SK-N-MC (cell line): Measurements from ENCODE around the gene ARL6IP4.
A peak's percentile ranks its signal among the peaks of the same experiment; 100 is the strongest.

Source experiments
- DNase-seq: peaks from one replicate; pipeline ENCODE4 v3.0.0-alpha.2; 2011; ENCODE audit warnings: low read depth, low spot score
- H3K27ac ChIP-seq: fragments of 200-600 bp; sonication (generic); 2 replicates; pipeline ENCODE4 v1.5.1; 2016; ENCODE audit warnings: mixed run types
- H3K36me3 ChIP-seq: fragments of 200-600 bp; sonication (generic); 2 replicates; pipeline ENCODE4 v1.6.1; 2017; ENCODE audit warnings: antibody characterized with exemption, low read length, mixed read lengths; ENCODE audit not compliant: insufficient read depth
- H3K4me3 ChIP-seq: fragments of 200-600 bp; sonication (generic); 2 replicates; pipeline ENCODE4 v1.5.1; 2016
- H3K9ac ChIP-seq: fragments of 200-600 bp; sonication (generic); 2 replicates; pipeline ENCODE4 v1.8.0; 2017; ENCODE audit warnings: mixed run types, mixed read lengths; ENCODE audit not compliant: insufficient read length
- H3K9me3 ChIP-seq: fragments of 200-600 bp; sonication (generic); 2 replicates; pipeline ENCODE4 v1.6.1; 2017; ENCODE audit warnings: low read depth, mild to moderate bottlenecking, antibody characterized with exemption, low read length, moderate library complexity, mixed read lengths
- EZH2 ChIP-seq: fragments of 200-600 bp; sonication (generic); IDR thresholded peaks from one replicate; pipeline ENCODE4 v1.6.1; 2017; ENCODE audit warnings: antibody characterized with exemption
- FOXP2 ChIP-seq: optimal IDR thresholded peaks from 2 replicates; pipeline ENCODE3; 2011; ENCODE audit warnings: mild to moderate bottlenecking, moderate library complexity; ENCODE audit not compliant: insufficient read depth; ENCODE audit errors: extremely low read length, control extremely low read depth
- POLR2AphosphoS5 ChIP-seq: IDR thresholded peaks from 2 replicates; pipeline ENCODE4 v1.6.1; 2012; ENCODE audit warnings: mild to moderate bottlenecking, low read depth, low read length, borderline replicate concordance

ARL6IP4 gene

DNA sequence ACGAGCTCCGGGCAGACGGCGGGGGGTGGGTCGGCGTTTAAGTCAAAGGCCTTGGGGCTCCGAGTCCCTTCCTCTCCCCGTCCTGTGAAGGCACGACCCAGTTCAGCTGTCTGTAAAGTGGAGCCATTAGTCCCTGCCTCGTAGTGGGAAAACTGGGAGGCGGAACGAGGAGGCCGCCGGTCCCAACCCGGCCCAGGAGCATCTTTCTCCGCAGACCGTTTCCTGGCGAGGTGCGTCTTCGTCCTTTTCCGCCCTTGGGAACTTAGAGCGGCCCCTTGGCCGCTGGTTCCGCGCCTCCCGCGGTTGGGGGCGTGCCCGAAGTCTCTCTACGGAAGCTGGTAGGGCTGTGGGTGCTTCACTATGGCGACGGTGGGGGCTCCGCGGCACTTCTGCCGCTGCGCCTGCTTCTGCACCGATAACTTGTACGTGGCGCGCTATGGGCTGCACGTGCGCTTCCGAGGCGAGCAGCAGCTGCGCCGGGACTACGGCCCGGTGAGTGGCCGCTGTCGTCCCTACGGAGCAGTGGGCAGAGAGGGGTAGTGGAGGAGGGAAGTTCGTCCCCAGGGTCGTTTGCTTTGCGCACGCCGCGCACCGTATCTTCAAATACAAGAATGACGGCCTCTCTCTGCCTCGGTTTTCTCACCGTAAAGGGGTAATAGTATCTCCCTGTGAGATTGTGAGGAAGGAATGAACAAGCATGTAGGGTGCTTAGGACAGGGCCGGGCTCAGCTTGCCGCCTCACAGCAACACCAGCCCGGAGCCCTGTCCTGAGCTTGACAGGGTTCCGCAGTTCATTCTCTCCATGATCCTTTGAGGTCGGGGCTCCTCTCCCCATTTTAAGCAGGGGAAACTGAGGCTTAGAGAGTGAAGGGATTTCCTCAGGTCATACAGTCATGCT is 5.3 kb upstream of the ARL6IP4 start, which contains the start of gene OGFOD2:
Gene OGFOD2 (plus strand): TSS at position 353 of the 898 bp plus-strand sequence. CDS start 8 bp downstream, at position 361.
- Histone ChIP-seq H3K4me3 (peak within 1 kb of the TSS; percentile 96), H3K27ac (peak within 1 kb of the TSS; percentile 97), H3K9me3 (no peaks in the 10 kb centered on the region), H3K36me3 (no peaks in the 10 kb centered on the region), H3K9ac (peak within 1 kb of the TSS; percentile 99)
- peak; percentile 56 for DNase-seq
- peak; percentile 74; the same call in 1 of the 2 replicates for TF ChIP-seq POLR2AphosphoS5
- TF ChIP-seq FOXP2, result no peak

DNA sequence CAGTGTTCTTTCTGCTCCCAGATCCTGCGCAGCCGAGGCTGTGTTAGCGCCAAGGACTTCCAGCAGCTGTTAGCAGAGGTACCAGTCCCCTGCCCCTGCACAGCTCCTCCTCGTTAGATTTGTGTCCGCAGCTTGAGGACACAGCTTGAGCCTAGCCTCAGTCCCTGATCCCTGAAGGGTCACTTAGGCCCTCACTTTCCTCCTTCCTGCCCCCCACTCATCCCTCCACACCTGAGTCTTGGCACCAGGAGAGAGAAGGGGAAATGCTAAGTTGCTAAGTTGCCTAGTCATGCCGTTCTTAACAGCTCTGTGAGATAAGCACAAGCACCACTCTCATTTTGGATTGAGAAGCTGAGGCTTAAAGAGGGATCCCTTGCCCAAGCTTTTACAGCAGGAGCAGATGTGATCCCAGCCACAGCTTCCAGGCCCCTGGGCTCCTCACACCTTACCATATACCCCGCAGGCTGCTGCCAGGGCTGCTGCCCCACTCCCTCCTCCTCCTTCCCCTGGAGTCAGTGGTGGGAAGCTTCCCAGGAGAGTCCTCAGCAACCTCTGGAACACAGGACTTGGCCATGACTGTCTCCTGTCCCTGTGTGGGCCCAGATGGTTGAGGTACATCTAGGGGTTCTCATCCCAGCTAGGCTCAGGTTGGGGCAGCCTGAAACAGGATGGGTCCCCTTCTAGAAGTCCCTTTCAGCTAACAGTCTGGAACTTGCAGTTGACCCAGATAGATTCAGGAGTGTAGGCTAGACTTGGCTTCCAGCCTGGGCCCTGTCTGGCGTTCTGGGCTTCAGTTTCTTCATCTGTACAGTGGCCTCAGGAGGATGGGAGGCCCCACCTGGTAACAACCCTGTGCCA is 4.5 kb upstream of the ARL6IP4 start:
- H3K9ac ChIP-seq, result peak overlapping the region; percentile 99
- TF ChIP-seq EZH2 (no peak), FOXP2 (no peak), POLR2AphosphoS5 (0 out of 2 replicates have a peak, but pooled peaks have one; percentile 19)
- no peaks in the 10 kb centered on the region for H3K9me3 ChIP-seq
- H3K27ac ChIP-seq, result no peak overlapping the region
- H3K36me3 ChIP-seq, result no peaks in the 10 kb centered on the region
- DNase-seq, result no peak
- H3K4me3 ChIP-seq, result peak overlapping the region; percentile 96

DNA sequence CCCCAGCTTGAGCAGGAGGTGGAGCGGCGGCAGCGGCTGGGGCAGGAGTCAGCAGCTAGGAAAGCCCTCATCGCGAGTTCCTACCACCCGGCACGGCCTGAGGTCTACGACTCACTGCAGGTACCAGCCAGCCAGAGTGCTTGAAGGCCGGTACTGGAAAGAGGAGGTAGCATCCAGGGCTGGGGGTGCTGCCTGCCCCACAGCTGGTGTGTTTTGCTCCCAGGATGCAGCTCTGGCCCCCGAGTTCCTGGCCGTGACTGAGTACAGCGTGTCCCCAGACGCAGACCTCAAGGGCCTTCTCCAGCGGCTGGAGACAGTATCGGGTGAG is 3.9 kb upstream of the ARL6IP4 start:
- Histone ChIP-seq H3K9ac (no peak overlapping the region), H3K27ac (no peak overlapping the region), H3K9me3 (no peaks in the 10 kb centered on the region), H3K4me3 (no peak overlapping the region), H3K36me3 (no peaks in the 10 kb centered on the region)
- TF ChIP-seq FOXP2 (no peak), POLR2AphosphoS5 (no peak), EZH2 (no peak)
- DNase-seq, result no peak

DNA sequence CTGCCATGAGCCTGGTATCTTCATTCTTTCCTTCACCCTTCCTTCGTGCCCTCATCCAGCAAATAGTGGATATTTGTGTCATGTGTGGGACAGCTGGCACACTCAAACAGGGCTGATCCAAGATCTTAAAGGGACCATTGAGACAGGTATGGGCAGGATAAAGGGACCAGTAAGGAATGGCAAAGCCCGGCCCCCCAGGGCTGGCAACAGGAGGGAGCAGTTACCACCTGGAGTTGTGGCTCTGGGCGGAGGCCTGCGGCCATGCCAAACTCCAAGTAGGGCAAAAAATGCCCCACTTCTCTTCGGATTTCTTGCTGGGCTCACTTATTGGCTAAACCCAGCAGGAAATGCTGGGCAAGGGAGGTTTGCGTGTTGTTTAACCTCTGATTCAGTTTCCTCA is 3.3 kb upstream of the ARL6IP4 start:
- Histone ChIP-seq H3K36me3 (no peaks in the 10 kb centered on the region; the same call in 1 of the 2 replicates), H3K27ac (no peak overlapping the region), H3K4me3 (no peak overlapping the region), H3K9me3 (no peaks in the 10 kb centered on the region), H3K9ac (no peak overlapping the region)
- no peak for DNase-seq
- TF ChIP-seq EZH2 (no peak), FOXP2 (no peak), POLR2AphosphoS5 (no peak)

DNA sequence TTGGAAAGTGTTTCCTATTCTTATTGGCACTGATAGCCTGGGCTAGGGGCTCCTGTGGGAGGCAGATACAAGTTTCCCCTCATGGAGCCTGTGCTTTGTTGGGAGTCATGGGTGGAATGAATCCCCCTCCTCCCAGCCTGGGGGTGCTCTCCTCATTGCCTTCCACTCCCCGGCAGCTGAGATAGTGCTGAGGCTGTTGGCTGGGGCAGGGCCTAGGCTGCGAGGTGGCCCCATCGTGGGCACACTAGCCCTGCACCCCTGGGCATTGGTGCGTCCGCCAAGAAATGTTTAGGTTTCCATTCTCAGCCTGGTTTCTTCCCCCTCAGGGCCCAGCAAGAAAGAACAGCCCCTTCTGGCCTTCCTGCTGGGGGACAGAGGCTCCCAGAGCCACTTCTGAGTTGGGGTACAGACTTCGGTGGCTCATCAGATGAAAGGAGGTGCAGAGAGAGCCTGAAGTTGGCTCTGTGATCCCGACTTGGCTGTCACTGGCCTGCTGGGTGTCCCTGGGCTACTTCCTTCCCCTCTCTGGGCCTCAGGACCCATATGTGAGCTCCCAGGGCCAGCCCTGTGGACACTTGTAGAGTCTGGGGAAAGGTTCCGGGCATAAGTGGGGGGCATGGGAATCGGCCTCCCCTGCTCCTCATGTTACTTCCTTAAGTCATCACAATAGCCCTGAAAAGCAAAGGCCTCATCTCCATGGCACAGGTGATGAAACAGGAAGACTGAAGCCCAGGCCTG is 2.7 kb upstream of the ARL6IP4 start:
- Histone ChIP-seq H3K27ac (no peak overlapping the region), H3K4me3 (no peak overlapping the region), H3K9ac (no peak overlapping the region), H3K9me3 (no peaks in the 10 kb centered on the region), H3K36me3 (peaks cover 3% of the 10 kb centered on the region; the same call in 1 of the 2 replicates)
- no peak for TF ChIP-seq FOXP2
- TF ChIP-seq POLR2AphosphoS5, result peak; percentile 14; the same call in 1 of the 2 replicates
- no peak for DNase-seq

DNA sequence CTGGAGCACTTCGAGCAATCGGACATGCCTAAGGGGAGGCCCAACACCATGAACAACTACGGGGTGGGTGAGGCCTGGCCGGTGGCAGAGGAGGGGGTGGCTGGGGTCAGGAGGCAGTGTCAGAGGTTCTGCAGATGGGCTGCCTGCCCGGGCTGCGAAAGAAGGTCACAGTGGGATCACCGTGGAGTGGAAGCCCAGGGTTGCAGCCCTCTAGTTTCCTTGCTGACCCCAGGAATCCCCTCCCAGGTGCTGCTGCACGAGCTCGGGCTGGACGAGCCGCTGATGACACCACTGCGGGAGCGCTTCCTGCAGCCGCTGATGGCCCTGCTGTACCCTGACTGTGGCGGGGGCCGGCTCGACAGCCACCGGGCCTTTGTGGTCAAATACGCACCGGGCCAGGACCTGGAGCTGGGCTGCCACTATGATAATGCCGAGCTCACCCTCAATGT is 1.9 kb upstream of the ARL6IP4 start:
- Histone ChIP-seq H3K36me3 (peaks cover 7% of the 10 kb centered on the region; the same call in 1 of the 2 replicates), H3K4me3 (no peak overlapping the region), H3K9me3 (no peaks in the 10 kb centered on the region), H3K9ac (no peak overlapping the region), H3K27ac (no peak overlapping the region)
- TF ChIP-seq POLR2AphosphoS5, result no peak
- TF ChIP-seq FOXP2, result no peak
- no peak for TF ChIP-seq EZH2
- DNase-seq, result no peak

DNA sequence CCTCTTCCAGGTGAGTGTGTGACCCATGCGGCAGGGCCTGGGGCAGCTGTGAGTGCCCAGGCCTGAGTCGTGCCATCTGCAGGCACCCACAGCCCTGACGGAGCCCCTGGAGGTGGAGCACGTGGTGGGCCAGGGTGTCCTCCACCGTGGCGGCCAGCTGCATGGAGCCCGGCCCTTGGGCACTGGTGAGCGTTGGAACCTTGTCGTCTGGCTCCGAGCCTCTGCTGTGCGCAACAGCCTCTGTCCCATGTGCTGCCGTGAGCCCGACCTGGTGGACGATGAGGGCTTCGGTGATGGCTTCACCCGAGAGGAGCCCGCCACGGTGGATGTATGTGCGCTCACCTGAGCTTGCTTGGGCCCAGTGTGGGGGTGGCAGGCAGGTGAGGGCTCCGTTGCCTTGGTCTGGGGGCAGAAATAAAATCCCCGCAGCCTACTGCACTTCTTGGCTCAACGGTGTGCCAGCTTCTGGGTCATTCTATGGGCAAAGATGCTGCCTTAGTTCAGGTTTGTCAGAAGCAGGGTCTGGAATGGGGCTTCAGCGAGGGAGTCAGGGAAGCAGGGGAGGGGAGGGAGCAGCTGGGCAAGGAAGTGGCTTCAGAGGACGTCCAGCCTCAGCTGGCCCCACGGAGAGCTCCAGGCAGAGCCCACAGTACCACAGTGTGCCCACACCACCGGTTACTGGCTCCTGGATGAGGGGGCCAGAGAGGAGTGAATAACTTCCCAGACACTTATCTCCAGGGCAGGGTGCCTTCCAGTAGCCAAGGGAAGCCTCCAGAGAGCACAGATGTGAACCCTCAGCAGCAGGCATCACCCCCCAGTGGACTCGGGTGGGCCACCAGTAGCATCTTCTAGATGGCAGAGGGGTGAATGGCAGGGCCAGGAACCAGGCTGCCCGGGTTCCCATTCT is 1.2 kb upstream of the ARL6IP4 start:
- H3K9me3 ChIP-seq, result no peaks in the 10 kb centered on the region
- no peak overlapping the region for H3K27ac ChIP-seq
- H3K36me3 ChIP-seq, result peaks cover 7% of the 10 kb centered on the region; the same call in 1 of the 2 replicates
- no peak for TF ChIP-seq FOXP2
- TF ChIP-seq POLR2AphosphoS5, result no peak
- TF ChIP-seq EZH2, result no peak
- peak overlapping the region; percentile 96 for H3K4me3 ChIP-seq
- no peak for DNase-seq
- H3K9ac ChIP-seq, result peak overlapping the region; percentile 88
